HCT116 (cell line): Measurements from ENCODE around the gene ERLEC1.

ENCODE experiments used
- JUND ChIP-seq: IDR thresholded peaks from 2 replicates; pipeline ENCODE4 v1.6.1; 2012
- MAX ChIP-seq: IDR thresholded peaks from 2 replicates; pipeline ENCODE4 v1.6.1; 2012
- POLR2A ChIP-seq: IDR thresholded peaks from 2 replicates; pipeline ENCODE4 v1.7.0; 2011; ENCODE audit warnings: borderline replicate concordance; ENCODE audit not compliant: insufficient read depth, insufficient read length; ENCODE audit errors: extremely low read depth
- ZBTB33 ChIP-seq: IDR thresholded peaks from 2 replicates; pipeline ENCODE4 v1.6.1; 2011; ENCODE audit warnings: mild to moderate bottlenecking, low read length, moderate library complexity; ENCODE audit not compliant: insufficient replicate concordance; ENCODE audit errors: extremely low read depth
- ZFX ChIP-seq: fragments of 450-650 bp; IDR thresholded peaks from 2 replicates; pipeline ENCODE4 v1.6.1; 2017
- TF ChIP-seq, protein P1 (sequence below), 3 experiments: fragments of 200-600 bp in 1 of 3; sonication (generic) in 1 of 3; IDR thresholded peaks in 2 of 3; conservative IDR thresholded peaks in 1 of 3; 2 replicates each; pipeline ENCODE4 v1.5.1; 2012 to 2017; ENCODE audit warnings: low read depth in 2 of 3, low read length in 2 of 3, antibody characterized with exemption in 1 of 3, borderline replicate concordance in 1 of 3, control low read depth in 1 of 3, mild to moderate bottlenecking in 1 of 3, mixed read lengths in 1 of 3, mixed run types in 1 of 3, moderate library complexity in 1 of 3; ENCODE audit not compliant: insufficient read depth in 1 of 3

DNA sequence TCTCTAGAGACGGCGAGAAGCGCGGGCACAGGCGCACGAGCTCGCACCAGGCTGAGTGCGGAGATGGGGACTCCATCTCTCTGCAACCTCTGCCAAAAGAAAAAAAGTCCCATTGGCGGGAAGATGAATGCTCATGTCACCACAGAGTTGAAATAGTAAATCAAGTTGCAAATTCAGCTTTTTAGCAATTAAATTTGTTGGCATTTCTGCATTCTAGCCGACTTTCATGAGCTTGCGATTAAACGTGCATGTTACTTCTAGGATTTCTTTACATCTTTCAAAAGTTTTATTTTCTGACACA is 18.7 kb upstream of the ERLEC1 start:
- TF ChIP-seq, protein P1, sequence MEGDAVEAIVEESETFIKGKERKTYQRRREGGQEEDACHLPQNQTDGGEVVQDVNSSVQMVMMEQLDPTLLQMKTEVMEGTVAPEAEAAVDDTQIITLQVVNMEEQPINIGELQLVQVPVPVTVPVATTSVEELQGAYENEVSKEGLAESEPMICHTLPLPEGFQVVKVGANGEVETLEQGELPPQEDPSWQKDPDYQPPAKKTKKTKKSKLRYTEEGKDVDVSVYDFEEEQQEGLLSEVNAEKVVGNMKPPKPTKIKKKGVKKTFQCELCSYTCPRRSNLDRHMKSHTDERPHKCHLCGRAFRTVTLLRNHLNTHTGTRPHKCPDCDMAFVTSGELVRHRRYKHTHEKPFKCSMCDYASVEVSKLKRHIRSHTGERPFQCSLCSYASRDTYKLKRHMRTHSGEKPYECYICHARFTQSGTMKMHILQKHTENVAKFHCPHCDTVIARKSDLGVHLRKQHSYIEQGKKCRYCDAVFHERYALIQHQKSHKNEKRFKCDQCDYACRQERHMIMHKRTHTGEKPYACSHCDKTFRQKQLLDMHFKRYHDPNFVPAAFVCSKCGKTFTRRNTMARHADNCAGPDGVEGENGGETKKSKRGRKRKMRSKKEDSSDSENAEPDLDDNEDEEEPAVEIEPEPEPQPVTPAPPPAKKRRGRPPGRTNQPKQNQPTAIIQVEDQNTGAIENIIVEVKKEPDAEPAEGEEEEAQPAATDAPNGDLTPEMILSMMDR (IDR thresholded peaks at IDR 0.05 in 2 of 3, conservative IDR thresholded peaks at IDR 0.05 in 1 of 3; ENCODE audit: borderline replicate concordance in 1 of 3, insufficient read depth in 1 of 3, low read depth in 2 of 3, low read length in 2 of 3), result no peak
- TF ChIP-seq JUND (no peak), POLR2A (no peak), ZBTB33 (no peak), MAX (no peak), ZFX (no peak)
